HUES6 (cell line): ENCODE results near the gene S100A2.
"Not testable (repeated sequence)": the region's sequence is repeated elsewhere in the genome, so short reads cannot be mapped to it uniquely, and the experiment has no call there.

Source experiments
- H3K27ac ChIP-seq: 2 replicates; pipeline ENCODE4 v1.7.0; 2013; ENCODE audit warnings: low read depth, mild to moderate bottlenecking, low read length, inconsistent platforms
- H3K27me3 ChIP-seq: 2 replicates; pipeline ENCODE4 v1.6.1; 2013; ENCODE audit warnings: low read length; ENCODE audit not compliant: control insufficient read depth, insufficient read depth
- H3K36me3 ChIP-seq: 2 replicates; pipeline ENCODE4 v1.6.1; 2013; ENCODE audit warnings: low read length; ENCODE audit not compliant: control insufficient read depth, insufficient read depth
- H3K4me1 ChIP-seq: 2 replicates; pipeline ENCODE4 v1.6.1; 2013; ENCODE audit warnings: low read length; ENCODE audit not compliant: control insufficient read depth, insufficient read depth
- H3K4me3 ChIP-seq: 2 replicates; pipeline ENCODE4 v1.5.1; 2013; ENCODE audit warnings: low read depth, low read length
- H3K9ac ChIP-seq: one replicate; pipeline ENCODE4 v1.6.1; 2013; ENCODE audit warnings: mild to moderate bottlenecking, low read length
- H3K9me3 ChIP-seq: 2 replicates; pipeline ENCODE4 v1.6.1; 2013; ENCODE audit warnings: low read depth, low read length; ENCODE audit not compliant: control insufficient read depth, insufficient read depth

Gene S100A2

GRCh38 chr1:153575497-153575896 is 9.9 kb upstream of the S100A2 start:
- not testable (repeated sequence) for H3K27me3 ChIP-seq, H3K4me3 ChIP-seq, H3K27ac ChIP-seq, H3K9ac ChIP-seq, H3K9me3 ChIP-seq, H3K36me3 ChIP-seq
- peaks cover 14% of the 10 kb centered on the region; the same call in 1 of the 2 replicates for H3K4me1 ChIP-seq

- not testable (repeated sequence) for H3K27ac ChIP-seq, H3K9ac ChIP-seq, H3K27me3 ChIP-seq, H3K36me3 ChIP-seq, H3K4me3 ChIP-seq, H3K9me3 ChIP-seq
- peaks cover 14% of the 10 kb centered on the region; the same call in 1 of the 2 replicates for H3K4me1 ChIP-seq
These were observed 9.4 kb upstream of the S100A2 start for GRCh38 chr1:153575081-153575491.

GRCh38 chr1:153573351-153573750 is 7.7 kb upstream of the S100A2 start:
- Histone ChIP-seq H3K9me3 (peaks cover 5% of the 10 kb centered on the region), H3K4me3 (no peak overlapping the region), H3K4me1 (peaks cover 14% of the 10 kb centered on the region), H3K27ac (no peak overlapping the region), H3K27me3 (no peaks in the 10 kb centered on the region), H3K9ac (no peak overlapping the region), H3K36me3 (no peaks in the 10 kb centered on the region)

DNA sequence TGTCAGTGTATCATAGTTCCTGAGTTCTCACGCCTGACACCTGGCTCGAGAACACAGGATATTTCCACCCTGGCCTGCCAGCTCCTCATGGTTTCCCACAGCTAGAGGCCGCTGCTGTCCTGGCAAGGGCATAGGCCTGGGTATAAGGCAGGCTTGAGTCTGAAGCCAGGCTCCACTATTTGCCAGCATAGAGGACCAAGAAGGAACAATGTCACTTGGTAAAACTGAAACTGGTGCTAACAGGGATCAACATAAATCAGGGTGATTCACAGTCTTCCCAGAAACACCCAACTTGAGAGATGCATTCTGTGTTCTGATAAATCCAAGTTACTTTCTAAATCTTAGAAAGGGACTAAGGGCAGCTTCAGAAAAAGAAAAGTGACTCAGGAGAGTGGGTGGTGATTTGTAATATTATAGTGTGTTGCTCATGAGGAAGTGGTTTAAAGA is 6.9 kb upstream of the S100A2 start:
- Histone ChIP-seq H3K4me3 (no peak overlapping the region), H3K9me3 (peaks cover 5% of the 10 kb centered on the region), H3K27me3 (no peaks in the 10 kb centered on the region), H3K27ac (no peak overlapping the region), H3K9ac (no peak overlapping the region), H3K4me1 (peaks cover 14% of the 10 kb centered on the region), H3K36me3 (no peaks in the 10 kb centered on the region)

DNA sequence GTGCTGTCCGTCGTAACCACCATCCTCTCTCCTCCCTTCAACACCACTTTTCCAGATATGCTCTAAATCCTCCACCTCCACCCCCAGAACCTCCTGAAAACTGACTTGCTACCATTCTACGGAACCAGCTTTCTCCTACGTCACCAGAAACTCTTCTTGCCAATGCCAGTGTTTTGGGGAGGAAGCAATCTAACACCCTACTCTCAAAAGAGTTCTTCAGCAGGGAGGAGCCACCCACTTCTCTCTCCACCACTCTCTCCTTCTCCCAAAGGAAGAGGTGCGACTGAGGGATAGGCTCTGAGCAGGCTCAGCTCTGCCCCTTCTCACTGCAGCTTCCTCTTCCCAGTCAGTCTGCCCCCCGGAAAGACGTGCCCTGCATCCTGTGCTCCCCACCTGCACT is 6.1 kb upstream of the S100A2 start:
- Histone ChIP-seq H3K9ac (no peak overlapping the region), H3K27ac (no peak overlapping the region)

DNA sequence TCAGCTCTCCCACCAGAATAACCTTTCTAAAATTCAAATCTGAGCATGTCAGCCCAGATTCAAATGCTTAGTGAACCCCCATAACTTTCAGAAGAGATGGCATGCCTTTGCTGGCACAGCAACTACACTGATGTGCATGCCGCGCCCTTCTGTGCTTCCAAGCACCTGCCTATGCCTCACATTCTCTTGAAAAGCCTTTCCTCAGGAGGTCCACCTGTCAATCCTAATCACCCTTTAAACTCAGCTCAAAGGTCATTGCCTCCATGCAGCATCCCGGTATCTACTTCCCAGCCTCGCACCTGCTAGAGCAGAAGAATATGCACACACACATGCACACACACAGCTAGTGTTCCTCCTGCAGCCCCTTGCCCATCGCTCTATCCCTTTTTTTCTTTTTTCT is 5.2 kb upstream of the S100A2 start:
- Histone ChIP-seq H3K27ac (no peak overlapping the region), H3K4me1 (peaks cover 28% of the 10 kb centered on the region), H3K4me3 (no peak overlapping the region), H3K9ac (no peak overlapping the region), H3K36me3 (no peaks in the 10 kb centered on the region), H3K9me3 (peaks cover 5% of the 10 kb centered on the region), H3K27me3 (no peaks in the 10 kb centered on the region)

More for the DNA sequence above, 6.1 kb upstream of the S100A2 start:
- Histone ChIP-seq H3K4me1 (peaks cover 21% of the 10 kb centered on the region), H3K9me3 (peaks cover 5% of the 10 kb centered on the region), H3K4me3 (no peak overlapping the region), H3K36me3 (no peaks in the 10 kb centered on the region), H3K27me3 (no peaks in the 10 kb centered on the region)

- Histone ChIP-seq H3K36me3 (no peaks in the 10 kb centered on the region), H3K9ac (no peak overlapping the region), H3K27me3 (no peaks in the 10 kb centered on the region), H3K4me3 (no peak overlapping the region), H3K9me3 (peaks cover 5% of the 10 kb centered on the region), H3K27ac (no peak overlapping the region), H3K4me1 (peaks cover 36% of the 10 kb centered on the region)
These were observed 3.8 kb upstream of the S100A2 start for GRCh38 chr1:153569465-153569864.

- Histone ChIP-seq H3K4me3 (peak overlapping the region; percentile 42), H3K4me1 (peaks cover 43% of the 10 kb centered on the region)
These were observed 2.9 kb upstream of the S100A2 start for GRCh38 chr1:153568367-153569099.

GRCh38 chr1:153567621-153568366 is 2.1 kb upstream of the S100A2 start:
- no peaks in the 10 kb centered on the region for H3K27me3 ChIP-seq
- peaks cover 44% of the 10 kb centered on the region for H3K4me1 ChIP-seq
- no peaks in the 10 kb centered on the region for H3K9me3 ChIP-seq
- peak overlapping the region; percentile 38; the same call in 1 of the 2 replicates for H3K27ac ChIP-seq
- peak overlapping the region; percentile 42 for H3K4me3 ChIP-seq
- no peaks in the 10 kb centered on the region for H3K36me3 ChIP-seq
- H3K9ac ChIP-seq: peak overlapping the region; percentile 75

More at GRCh38 chr1:153568367-153569099, 2.9 kb upstream of the S100A2 start:
- no peaks in the 10 kb centered on the region for H3K36me3 ChIP-seq
- H3K9me3 ChIP-seq: peaks cover 2% of the 10 kb centered on the region; the same call in 1 of the 2 replicates
- H3K27me3 ChIP-seq: no peaks in the 10 kb centered on the region
- H3K27ac ChIP-seq: peak overlapping the region; percentile 38; the same call in 1 of the 2 replicates
- H3K9ac ChIP-seq: peak overlapping the region; percentile 75

DNA sequence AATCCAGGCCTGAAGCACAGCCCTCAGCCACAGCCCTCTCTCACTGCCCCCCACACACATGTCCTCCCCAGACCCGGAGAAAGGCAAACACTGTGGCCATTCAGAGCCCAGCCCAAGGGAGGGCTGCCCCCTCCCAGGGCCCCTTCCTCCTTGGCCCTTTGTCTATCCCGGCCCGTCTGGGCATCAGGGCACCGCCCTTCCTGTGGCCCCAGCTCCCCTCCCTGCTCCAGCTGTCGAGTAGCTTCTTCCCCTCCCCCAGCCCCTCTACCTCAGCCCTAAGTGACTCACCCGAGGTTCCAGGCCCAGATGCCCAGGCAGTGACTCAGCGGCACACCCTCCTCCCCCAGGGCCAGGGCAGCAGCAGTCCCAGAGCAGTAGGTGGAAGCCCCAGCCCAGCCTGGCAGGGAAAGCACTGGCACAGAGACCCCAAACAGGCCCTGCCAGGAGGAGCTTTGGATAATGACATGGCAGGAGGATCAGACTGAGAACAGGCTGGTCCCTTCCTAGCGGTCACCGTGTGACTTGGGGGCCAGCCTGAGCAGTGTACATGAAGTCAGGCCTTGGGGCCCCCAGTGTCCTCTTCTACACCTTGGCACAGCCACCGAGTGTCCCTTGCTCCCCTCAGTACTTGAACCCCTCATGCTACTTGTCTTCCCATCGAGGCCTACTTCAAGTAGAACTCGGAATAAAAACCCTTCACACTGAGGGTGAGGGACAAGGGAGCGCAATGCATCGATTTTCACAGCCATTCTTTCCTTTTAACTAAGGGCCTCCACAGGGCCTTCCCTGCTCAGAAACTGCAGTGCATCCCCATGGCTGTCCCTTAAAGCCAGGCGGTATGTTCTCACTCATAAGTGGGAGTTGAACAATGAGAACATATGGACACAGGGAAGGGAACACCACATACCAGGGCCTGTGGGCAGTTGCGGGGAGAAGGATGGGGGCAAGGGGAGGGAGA is 1.0 kb upstream of the S100A2 start:
- Histone ChIP-seq H3K9me3 (no peaks in the 10 kb centered on the region), H3K27me3 (no peaks in the 10 kb centered on the region), H3K4me3 (peak overlapping the region; percentile 28; the same call in 1 of the 2 replicates), H3K27ac (peak overlapping the region; percentile 80; the same call in 1 of the 2 replicates), H3K36me3 (no peaks in the 10 kb centered on the region), H3K4me1 (peaks cover 44% of the 10 kb centered on the region), H3K9ac (peak overlapping the region; percentile 89)
